Raji (cell line): ENCODE results near the gene GBP3.

Experiments
- POLR2A ChIP-seq: IDR thresholded peaks from 2 replicates; pipeline ENCODE4 v1.6.1; 2011; ENCODE audit warnings: low read depth, low read length, control low read depth; ENCODE audit not compliant: insufficient read depth

The GBP3 gene

DNA sequence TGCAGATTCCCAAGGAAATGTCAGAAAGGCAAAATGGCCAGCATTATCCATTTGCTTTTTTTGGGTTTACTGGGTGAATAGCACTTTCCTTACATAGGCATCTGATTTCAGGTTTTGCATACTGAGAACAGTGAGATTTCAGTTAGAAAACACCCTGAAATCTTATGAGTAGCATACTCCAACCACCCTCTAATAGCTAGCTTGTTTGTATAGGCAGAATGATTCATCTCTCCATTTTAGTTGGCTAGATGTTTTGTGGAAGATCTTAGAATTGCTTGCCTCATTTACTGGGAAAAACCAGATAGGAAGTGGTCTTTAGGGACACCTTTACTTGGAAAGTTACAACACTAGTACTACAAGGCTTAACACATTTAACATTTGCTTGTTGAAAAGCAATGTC lies 40.6 kb downstream of the GBP3 start:
- no peak for TF ChIP-seq POLR2A

DNA sequence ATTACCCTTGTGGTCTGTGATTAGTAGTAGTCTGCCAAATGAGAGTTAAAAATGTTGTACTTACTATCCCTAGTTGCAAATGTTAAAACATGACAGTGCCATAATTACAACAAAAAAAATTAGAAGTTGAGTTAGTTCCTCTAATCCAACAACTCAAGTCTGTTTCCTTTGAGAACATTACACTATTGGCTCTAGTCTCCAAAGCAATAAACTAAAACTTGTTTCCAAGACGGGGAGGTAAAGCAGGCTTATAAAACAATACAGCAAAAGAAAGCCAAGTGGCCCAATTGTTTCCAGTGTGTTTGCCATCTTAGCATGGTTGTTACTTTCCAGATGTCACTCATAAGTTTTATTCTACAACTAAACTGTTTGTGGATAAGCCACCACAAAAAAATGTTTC lies 41.8 kb downstream of the GBP3 start:
- no peak for TF ChIP-seq POLR2A

DNA sequence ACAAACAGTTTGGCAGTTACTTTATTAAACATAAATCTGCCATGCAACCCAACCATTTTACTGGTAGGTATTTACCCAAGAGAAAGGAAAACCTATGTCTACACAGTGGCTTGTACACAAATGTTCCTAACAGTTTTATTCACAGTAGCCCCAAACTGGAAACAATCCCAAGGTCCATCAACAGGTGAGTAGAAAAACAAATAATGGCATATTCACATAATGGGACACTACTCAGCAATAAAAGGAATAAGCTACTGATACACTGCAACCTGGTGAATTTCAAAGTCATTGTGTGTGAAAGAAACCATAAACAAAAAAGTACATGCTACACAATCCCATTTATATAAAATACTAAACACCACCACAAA lies 42.9 kb downstream of the GBP3 start:
- TF ChIP-seq POLR2A = no peak

DNA sequence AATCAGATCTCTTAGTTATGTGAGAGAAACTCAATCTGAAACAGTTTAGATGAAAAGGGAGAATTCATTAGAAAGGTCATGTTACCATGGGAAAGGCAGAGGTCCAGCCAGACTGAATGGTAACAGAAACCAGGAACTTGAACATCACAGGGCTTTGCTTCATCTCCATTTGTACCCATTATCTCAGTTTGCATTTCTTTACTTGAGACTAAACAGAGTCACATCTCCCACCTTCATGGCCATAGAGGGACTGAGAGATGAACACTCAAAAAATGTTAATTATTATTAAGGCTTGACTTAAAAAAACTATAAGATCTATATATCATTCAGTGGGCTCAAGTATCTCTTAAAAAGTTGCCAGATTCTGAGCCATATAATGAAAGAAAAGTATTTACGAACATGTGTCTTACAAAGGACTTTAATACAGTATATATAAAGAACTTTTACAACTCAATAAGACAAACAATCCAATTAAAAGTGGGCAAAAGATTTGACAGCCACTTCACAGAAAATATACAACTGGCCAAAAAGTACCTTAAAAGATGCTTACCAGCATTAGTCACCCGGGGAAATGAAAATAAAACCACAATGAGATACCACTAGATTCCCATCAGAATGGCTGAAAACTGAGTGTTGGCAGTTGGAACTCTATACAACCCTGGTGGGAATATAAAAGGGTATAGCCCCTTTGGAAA lies 43.5 kb downstream of the GBP3 start:
- no peak for TF ChIP-seq POLR2A

DNA sequence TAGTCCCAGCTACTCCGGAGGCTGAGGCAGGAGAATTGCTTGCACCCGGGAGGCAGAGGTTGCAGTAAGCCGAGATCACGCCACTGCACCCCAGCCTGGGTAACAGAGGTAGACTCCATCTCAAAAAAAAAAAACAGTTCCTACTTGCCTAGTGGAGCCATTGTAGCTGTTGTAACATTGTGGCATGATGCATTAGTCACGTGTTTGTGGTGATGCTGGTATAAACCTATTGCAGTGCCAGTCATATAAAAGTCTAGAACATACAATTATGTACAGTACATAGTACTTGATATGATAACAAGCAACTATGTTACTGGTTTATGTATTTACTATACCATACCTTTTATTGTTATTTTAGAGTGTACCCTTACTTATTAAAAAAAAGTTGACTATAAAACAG lies 46.4 kb downstream of the GBP3 start:
- no peak for TF ChIP-seq POLR2A

DNA sequence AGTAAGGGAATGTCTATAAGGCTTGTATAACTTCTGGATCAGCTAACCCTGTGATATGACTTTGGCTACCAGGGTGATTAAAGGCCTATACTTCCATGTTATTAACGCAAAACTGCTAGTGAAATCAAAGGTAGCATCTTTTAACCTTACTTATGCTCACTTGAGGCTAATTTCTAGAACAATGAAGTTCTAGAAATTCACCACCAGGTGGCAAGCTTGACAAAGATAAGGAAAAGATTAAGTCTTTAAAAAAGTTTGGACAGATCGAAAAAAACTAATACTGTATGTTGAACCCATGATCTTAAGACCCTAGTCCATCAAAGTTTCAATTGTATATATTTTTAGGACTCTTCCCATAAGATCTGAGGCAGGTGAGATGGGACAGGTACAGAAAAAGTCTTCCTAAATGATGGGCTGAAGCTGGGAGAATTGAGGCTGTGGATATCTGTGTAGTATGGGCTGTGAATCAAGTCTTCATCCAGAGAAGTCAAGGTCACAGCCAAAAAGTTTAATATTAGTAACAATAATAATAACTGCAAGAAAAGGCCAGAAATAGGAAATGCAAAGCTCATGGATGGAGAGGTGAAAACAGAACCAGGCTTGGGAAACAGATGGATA lies 49.0 kb downstream of the GBP3 start:
- TF ChIP-seq POLR2A = no peak

DNA sequence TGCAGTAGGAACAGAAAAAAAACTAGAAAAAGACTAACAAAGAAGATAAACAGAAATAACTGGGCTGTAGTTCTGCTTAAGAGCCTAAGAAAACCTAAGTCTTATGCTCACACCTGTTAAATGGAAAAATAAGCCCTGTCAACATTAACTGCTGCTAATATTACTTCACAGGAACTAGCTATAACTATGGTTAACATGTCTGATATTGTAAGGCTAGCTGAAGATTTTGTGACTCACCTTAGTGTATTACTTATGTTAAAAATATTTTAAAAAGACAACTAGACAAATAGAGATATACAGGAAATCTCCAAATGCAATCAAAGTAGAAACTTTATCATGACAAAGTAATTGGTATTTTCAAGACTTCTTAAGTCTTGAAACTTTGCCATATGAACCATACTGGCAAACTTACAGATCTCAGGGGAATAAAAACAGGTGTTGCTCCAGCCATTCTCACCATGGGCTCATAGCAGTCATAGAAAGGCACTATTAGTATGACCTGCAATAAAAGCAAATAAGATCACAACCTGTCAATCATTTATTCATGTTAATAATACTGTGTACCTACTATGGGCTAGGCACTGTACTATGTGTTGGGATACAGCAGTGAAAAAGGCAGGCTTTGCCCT lies 60.9 kb downstream of the GBP3 start:
- no peak for TF ChIP-seq POLR2A

DNA sequence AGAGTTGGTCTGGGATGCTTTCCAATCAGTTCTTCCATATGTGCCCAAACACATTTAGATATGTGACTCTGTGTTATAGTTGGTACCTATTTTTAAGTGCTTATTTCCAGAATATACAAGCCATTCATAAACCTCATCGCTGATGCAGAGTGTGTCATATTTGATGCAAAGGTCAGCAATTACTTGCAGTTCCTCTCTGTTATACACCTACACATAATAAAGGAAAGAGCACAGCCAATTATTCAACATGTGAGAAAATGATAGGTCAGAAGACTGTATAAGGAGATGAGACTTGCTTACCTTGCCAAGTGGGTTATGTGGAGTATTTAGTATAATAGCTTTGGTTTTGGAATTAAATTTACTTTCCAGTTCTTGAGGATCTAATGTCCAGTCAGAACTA lies 61.6 kb downstream of the GBP3 start:
- TF ChIP-seq POLR2A = no peak
